Pulmonary artery endothelial cell (primary cell): ENCODE results near the gene TOB2. TPM values are rescaled to one million over a fixed set of nuclear protein-coding genes. Genes with fewer than 3 reads are reported as not detected.
A peak's percentile ranks its signal among the peaks of the same experiment; 100 is the strongest.
"Not testable (repeated sequence)": the region's sequence is repeated elsewhere in the genome, so short reads cannot be mapped to it uniquely, and the experiment has no call there.

Experiments used
- DNase-seq: peaks from one replicate; pipeline ENCODE4 v3.0.0-alpha.2; 2011; ENCODE audit warnings: low read depth, low spot score
- total RNA-seq: library from RNA; depleted of rRNA; stranded (reverse); fragments of >200 nt; gene quantifications from 2 replicates; pipeline ENCODE4 v1.2.3, GENCODE V29; 2014

Gene TOB2
- total RNA-seq, 1 donor from 2014 or later: 17.1 TPM

- peak; percentile 92 for DNase-seq
These were observed 22.0 kb upstream of the TOB2 start, which contains the start of the genes ACO2 and PHF5A for GRCh38 chr22:41468381-41469217. ACO2 (plus strand) TSS chr22:41469117; CDS start chr22:41469147, 30 bp downstream. PHF5A (minus strand) TSS chr22:41468692; CDS start chr22:41468653, 39 bp downstream.

- no peak for DNase-seq
These were observed 15.3 kb upstream of the TOB2 start for GRCh38 chr22:41461901-41462300.

- not testable (repeated sequence) for DNase-seq
These were observed 13.5 kb upstream of the TOB2 start for GRCh38 chr22:41460071-41460470.

- DNase-seq: no peak
These were observed 12.8 kb upstream of the TOB2 start for GRCh38 chr22:41459431-41459830.

GRCh38 chr22:41458161-41458728, 11.6 kb upstream of the TOB2 start:
- no peak for DNase-seq

GRCh38 chr22:41448189-41448808, 1.7 kb upstream of the TOB2 start:
- peak; percentile 98 for DNase-seq

GRCh38 chr22:41447435-41448188, 1.0 kb upstream of the TOB2 start:
- peak; percentile 30 for DNase-seq

GRCh38 chr22:41446057-41446501, 522 bp downstream of the TOB2 start:
- no peak for DNase-seq

GRCh38 chr22:41445129-41446056, 1.2 kb downstream of the TOB2 start:
- DNase-seq: no peak

- peak; percentile 90 for DNase-seq
These were observed 2.1 kb downstream of the TOB2 start for GRCh38 chr22:41444360-41445128.

- no peak for DNase-seq
These were observed 4.3 kb downstream of the TOB2 start for GRCh38 chr22:41442240-41442792.

- DNase-seq: not testable (repeated sequence)
These were observed 6.1 kb downstream of the TOB2 start for GRCh38 chr22:41440511-41440910.

GRCh38 chr22:41437198-41437597, 9.4 kb downstream of the TOB2 start:
- DNase-seq: no peak

GRCh38 chr22:41436322-41437113, 10.1 kb downstream of the TOB2 start:
- no peak for DNase-seq

- no peak for DNase-seq
These were observed 11.0 kb downstream of the TOB2 start for GRCh38 chr22:41435560-41435959.

GRCh38 chr22:41434361-41435003, 12.1 kb downstream of the TOB2 start:
- DNase-seq: not testable (repeated sequence)

- DNase-seq: not testable (repeated sequence)
These were observed 13.1 kb downstream of the TOB2 start for GRCh38 chr22:41433480-41433879.

- DNase-seq: no peak
These were observed 14.9 kb downstream of the TOB2 start for GRCh38 chr22:41431656-41432055.
